Left lung (tissue), 10 donors: ENCODE measurements around the gene DOCK10. TPM values are rescaled to one million over a fixed set of nuclear protein-coding genes. Genes with fewer than 3 reads are reported as not detected.
A peak's percentile ranks its signal among the peaks of the same experiment; 100 is the strongest.

Source experiments
- ATAC-seq: fragments of 200-7000 bp; cut with Tn5 transposase; one replicate; pipeline ENCODE4 v1.9.1; 2020; ENCODE audit warnings: moderate library complexity
- DNase-seq, 4 donors: peaks; one replicate each; pipeline ENCODE4 v3.0.0-alpha.2; 2013 to 2020
- H3K27ac ChIP-seq, 2 donors: fragments of 200-600 bp; sonication (generic) in 1 of 2; one replicate each; pipeline versions ENCODE4 v1.5.0 to v1.8.0; 2020 to 2021
- H3K27me3 ChIP-seq, 2 donors: fragments of 200-600 bp; sonication (generic) in 1 of 2; one replicate each; pipeline versions ENCODE4 v1.5.0 to v1.8.0; 2020 to 2021
- H3K36me3 ChIP-seq, 2 donors: fragments of 200-600 bp; sonication (generic) in 1 of 2; one replicate each; pipeline versions ENCODE4 v1.5.0 to v1.8.0; 2020 to 2021
- H3K4me1 ChIP-seq, 2 donors: fragments of 200-600 bp; one replicate each; pipeline ENCODE4 v1.8.0; 2021
- H3K4me3 ChIP-seq, 2 donors: fragments of 200-600 bp; sonication (generic) in 1 of 2; one replicate each; pipeline versions ENCODE4 v1.5.0 to v1.8.0; 2020 to 2021; ENCODE audit warnings: mild to moderate bottlenecking in 1 of 2
- H3K9me3 ChIP-seq, 2 donors: fragments of 200-600 bp; sonication (generic) in 1 of 2; one replicate each; pipeline versions ENCODE4 v1.5.0 to v1.8.0; 2020 to 2021
- intact Hi-C, 2 donors: fragments of 100-400 bp; cut with DNase I; formaldehyde crosslinking; loops; one replicate each; pipeline versions ENCODE4 v1.11.2 to v1.14.2; 2022
- polyA plus RNA-seq, 6 donors: library from polyadenylated mRNA; unstranded; fragments of 120-200 nt; gene quantifications; one replicate each; pipeline ENCODE4 v1.2.1, GENCODE V29; 2013; ENCODE audit not compliant: insufficient read length in 6 of 6
- total RNA-seq, 2 donors: library from RNA; stranded (reverse); fragmentation: NEBNext Ultra II Directional; extraction: Animal tissue kit (Norgen Biotek cat#: 25700); gene quantifications; one replicate each; pipeline ENCODE4 v1.2.1, GENCODE V29; 2021
- TF ChIP-seq, protein P1 (sequence below), 2 donors: fragments of 200-600 bp; sonication (generic) in 1 of 2; IDR thresholded peaks; one replicate each; pipeline versions ENCODE4 v1.5.0 to v1.8.0; 2021; ENCODE audit warnings: antibody characterized with exemption in 2 of 2
- donor health status: DM: no; HTN: yes; CAD: no.
- donor health status: DM: no; HTN: no; CAD: no.

Gene DOCK10
- total and polyA plus RNA-seq, 8 donors: 17.8 to 55.9 (median 45.6) TPM

DNA sequence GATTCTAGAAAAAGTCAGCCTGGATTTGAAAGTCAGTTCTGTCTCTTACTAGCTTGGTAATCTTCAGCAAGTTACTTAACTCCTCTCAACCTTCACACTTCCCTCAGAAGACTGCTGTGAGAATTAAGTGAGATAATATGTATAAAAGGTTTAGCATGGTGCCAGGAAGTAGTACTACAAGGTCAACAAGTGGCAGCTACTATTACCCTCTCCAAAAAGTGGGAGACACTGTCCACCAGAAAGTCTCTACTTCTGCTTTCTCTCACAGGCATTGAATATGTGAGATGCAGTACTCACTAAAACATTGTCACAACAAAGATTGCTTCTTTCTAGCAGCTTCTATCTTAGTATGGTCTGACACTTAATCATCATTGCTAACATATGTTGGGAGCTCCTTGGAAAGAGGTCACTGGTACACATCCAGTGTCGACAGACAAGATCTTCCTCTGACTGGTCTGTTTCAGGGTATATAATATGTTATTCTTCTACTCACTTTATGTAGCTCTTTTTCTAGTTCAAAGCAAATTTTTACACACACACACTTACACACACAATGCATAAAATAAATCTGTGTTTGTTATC is 47.9 kb downstream of the DOCK10 start:
- ATAC-seq: no peak

DNA sequence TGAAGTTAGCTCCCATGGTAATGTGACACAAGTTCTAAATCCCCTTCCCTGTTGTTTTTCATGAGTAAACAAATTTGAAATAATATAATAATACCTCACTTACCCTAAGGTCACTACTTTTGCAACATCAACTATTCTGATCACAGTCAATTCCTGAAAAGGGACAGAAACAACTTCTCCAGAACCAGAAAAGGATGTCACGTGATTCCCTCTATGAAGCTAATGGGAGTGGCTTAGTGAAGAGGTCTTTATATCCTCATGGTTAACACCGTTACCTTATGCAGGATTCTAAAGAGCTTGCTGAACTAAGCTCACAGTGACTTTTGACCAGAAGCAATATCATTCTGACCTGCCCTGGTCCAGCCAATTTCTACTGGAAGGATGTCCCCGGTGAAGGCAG is 51.6 kb downstream of the DOCK10 start:
- DNase-seq: no peak
- intact Hi-C loops: no loop called here
- no peaks in the 10 kb centered on the region for H3K9me3 ChIP-seq
- H3K4me1 ChIP-seq: peaks cover 0 to 7% of the 10 kb centered on the region in 2 donors
- no peaks in the 10 kb centered on the region for H3K27me3 ChIP-seq
- TF ChIP-seq, protein P1, sequence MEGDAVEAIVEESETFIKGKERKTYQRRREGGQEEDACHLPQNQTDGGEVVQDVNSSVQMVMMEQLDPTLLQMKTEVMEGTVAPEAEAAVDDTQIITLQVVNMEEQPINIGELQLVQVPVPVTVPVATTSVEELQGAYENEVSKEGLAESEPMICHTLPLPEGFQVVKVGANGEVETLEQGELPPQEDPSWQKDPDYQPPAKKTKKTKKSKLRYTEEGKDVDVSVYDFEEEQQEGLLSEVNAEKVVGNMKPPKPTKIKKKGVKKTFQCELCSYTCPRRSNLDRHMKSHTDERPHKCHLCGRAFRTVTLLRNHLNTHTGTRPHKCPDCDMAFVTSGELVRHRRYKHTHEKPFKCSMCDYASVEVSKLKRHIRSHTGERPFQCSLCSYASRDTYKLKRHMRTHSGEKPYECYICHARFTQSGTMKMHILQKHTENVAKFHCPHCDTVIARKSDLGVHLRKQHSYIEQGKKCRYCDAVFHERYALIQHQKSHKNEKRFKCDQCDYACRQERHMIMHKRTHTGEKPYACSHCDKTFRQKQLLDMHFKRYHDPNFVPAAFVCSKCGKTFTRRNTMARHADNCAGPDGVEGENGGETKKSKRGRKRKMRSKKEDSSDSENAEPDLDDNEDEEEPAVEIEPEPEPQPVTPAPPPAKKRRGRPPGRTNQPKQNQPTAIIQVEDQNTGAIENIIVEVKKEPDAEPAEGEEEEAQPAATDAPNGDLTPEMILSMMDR (IDR thresholded peaks at IDR 0.05): no peak
- ATAC-seq: no peak
- no peak overlapping the region for H3K27ac ChIP-seq
- H3K36me3 ChIP-seq: no peaks in the 10 kb centered on the region
- H3K4me3 ChIP-seq: no peak overlapping the region

More for the DNA sequence above, 47.9 kb downstream of the DOCK10 start:
- H3K4me3 ChIP-seq: no peak overlapping the region
- intact Hi-C loops: no loop called here
- no peaks in the 10 kb centered on the region for H3K9me3 ChIP-seq
- no peak overlapping the region for H3K27ac ChIP-seq
- H3K4me1 ChIP-seq: peaks cover 0 to 7% of the 10 kb centered on the region in 2 donors
- H3K27me3 ChIP-seq: no peaks in the 10 kb centered on the region
- TF ChIP-seq, protein P1 (IDR thresholded peaks at IDR 0.05): no peak
- peak in 2 of 4 donors; percentile 43 to 44 for DNase-seq
- no peaks in the 10 kb centered on the region for H3K36me3 ChIP-seq

DNA sequence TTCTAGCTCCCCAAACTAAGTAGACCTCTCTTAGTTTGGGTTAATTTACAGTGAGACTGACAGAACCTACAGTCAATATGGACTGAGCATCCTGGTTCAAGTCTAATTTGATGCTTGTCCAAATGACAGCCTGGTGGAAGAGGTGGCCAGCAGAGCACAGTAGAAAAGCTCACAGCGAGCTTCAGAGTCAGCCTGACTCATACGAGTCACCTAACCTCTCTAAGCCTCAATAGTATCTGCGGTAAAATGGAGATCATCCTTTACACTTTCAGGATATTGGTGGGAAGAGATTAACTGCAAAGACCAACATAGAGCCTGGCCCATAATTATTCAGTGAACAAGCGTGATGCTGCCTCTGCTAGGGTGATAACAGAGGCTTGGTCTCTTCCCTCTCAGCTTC is 54.5 kb downstream of the DOCK10 start:
- DNase-seq (no peak), ATAC-seq (no peak)
- Histone ChIP-seq H3K4me1 (peaks cover 6 to 13% of the 10 kb centered on the region in 2 donors), H3K27ac (no peak overlapping the region), H3K9me3 (no peaks in the 10 kb centered on the region), H3K27me3 (no peaks in the 10 kb centered on the region), H3K4me3 (no peak overlapping the region), H3K36me3 (no peaks in the 10 kb centered on the region)
- TF ChIP-seq, protein P1 (IDR thresholded peaks at IDR 0.05): no peak
- intact Hi-C loops: no loop called here

DNA sequence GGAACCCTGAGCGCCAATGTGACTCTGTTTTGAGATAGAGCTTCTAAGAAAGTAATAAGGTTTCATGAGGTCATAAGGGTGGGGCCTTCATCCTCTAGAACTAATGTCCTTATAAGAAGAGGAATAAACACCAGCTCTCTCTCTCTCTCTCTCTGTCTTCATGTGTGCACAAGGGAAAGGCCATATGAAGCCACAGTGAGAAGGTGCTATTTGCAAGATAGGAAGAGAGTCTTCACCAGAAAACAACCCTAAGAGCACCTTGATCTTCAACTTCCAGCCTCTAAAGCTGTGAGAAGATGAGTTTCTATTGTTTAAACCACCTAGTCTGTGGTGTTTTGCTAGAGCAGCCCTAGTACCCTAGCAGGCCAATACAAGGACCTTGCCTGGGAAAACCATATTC is 55.8 kb downstream of the DOCK10 start:
- ATAC-seq (no peak), DNase-seq (no peak)
- Histone ChIP-seq H3K27me3 (no peaks in the 10 kb centered on the region), H3K4me1 (peaks cover 6 to 13% of the 10 kb centered on the region in 2 donors), H3K9me3 (no peaks in the 10 kb centered on the region), H3K27ac (no peak overlapping the region), H3K4me3 (no peak overlapping the region), H3K36me3 (no peaks in the 10 kb centered on the region)
- TF ChIP-seq, protein P1 (IDR thresholded peaks at IDR 0.05): no peak
- intact Hi-C loops: no loop called here

DNA sequence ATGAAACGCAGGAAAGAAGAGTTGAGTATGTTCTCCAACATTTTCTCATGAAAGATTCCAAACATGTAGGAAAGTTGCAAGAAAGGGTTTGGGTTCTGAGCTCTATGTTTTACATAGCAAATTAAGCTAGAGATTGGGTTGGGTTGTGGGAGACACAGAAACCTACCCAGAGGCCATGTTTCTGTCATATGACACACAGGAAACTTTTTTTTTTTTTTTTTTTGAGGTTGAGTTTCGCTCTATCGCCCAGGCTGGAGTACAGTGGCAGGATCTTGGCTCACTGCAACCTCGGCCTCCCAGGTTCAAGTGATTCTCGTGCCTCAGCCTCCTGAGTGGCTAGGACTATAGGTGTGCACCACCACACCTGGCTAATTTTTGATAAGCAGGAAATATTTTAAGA is 57.6 kb downstream of the DOCK10 start:
- H3K4me3 ChIP-seq: no peak overlapping the region
- TF ChIP-seq, protein P1 (IDR thresholded peaks at IDR 0.05): no peak
- no peaks in the 10 kb centered on the region for H3K9me3 ChIP-seq
- DNase-seq (no peak), ATAC-seq (no peak)
- no peaks in the 10 kb centered on the region for H3K27me3 ChIP-seq
- intact Hi-C loops: no loop called here
- peaks cover 6 to 13% of the 10 kb centered on the region in 2 donors for H3K4me1 ChIP-seq
- H3K36me3 ChIP-seq: no peaks in the 10 kb centered on the region
- peak overlapping the region in 1 of 2 donors; percentile 81 for H3K27ac ChIP-seq
